ENCODE data around the gene LCE7A. TPM values are rescaled to one million over a fixed set of nuclear protein-coding genes. Genes with fewer than 3 reads are reported as not detected.

Gene LCE7A
- total RNA-seq, 1 donor from 2014 or later: not detected

DNA sequence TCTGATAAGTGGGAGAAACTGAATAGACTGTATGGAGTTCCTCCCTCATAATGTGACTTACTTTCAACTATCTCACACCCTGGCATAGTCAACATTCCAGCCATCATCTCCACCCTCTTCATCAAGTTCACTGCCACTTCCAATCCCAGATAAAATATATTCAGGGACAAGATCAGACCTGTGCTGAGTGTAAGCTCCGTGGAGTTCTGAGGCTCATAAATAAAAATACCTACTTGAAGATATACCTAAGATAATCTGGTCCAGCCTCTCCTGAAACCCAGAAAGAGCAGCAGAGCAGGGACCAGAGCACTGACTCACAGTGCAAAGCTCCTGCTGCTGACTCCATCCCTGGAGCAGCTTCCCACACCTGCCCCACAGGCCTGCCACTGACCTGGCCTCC, 1.7 kb upstream of the LCE7A start:
- no peaks in the 10 kb centered on the region for H3K36me3 Mint-ChIP-seq (ENCODE audit: low read depth)
- no peak overlapping the region for H3K27ac Mint-ChIP-seq (ENCODE audit: unreplicated experiment)
- no peak overlapping the region for H3K4me3 Mint-ChIP-seq (ENCODE audit: unreplicated experiment)
- peaks cover 3% of the 10 kb centered on the region for H3K27me3 Mint-ChIP-seq (ENCODE audit: low read depth)
- no peaks in the 10 kb centered on the region for H3K4me1 Mint-ChIP-seq (ENCODE audit: low read depth)
- no peak for DNase-seq (ENCODE audit: low spot score)
- TF ChIP-seq, protein P1, sequence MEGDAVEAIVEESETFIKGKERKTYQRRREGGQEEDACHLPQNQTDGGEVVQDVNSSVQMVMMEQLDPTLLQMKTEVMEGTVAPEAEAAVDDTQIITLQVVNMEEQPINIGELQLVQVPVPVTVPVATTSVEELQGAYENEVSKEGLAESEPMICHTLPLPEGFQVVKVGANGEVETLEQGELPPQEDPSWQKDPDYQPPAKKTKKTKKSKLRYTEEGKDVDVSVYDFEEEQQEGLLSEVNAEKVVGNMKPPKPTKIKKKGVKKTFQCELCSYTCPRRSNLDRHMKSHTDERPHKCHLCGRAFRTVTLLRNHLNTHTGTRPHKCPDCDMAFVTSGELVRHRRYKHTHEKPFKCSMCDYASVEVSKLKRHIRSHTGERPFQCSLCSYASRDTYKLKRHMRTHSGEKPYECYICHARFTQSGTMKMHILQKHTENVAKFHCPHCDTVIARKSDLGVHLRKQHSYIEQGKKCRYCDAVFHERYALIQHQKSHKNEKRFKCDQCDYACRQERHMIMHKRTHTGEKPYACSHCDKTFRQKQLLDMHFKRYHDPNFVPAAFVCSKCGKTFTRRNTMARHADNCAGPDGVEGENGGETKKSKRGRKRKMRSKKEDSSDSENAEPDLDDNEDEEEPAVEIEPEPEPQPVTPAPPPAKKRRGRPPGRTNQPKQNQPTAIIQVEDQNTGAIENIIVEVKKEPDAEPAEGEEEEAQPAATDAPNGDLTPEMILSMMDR (IDR thresholded peaks at IDR 0.05): no peak
- H3K9me3 Mint-ChIP-seq (ENCODE audit: low read depth): no peaks in the 10 kb centered on the region

- Mint-ChIP-seq H3K9me3 (ENCODE audit: low read depth) (no peaks in the 10 kb centered on the region), H3K27me3 (ENCODE audit: low read depth) (peaks cover 3% of the 10 kb centered on the region), H3K4me3 (ENCODE audit: unreplicated experiment) (no peak overlapping the region), H3K27ac (ENCODE audit: unreplicated experiment) (no peak overlapping the region), H3K36me3 (ENCODE audit: low read depth) (no peaks in the 10 kb centered on the region), H3K4me1 (ENCODE audit: low read depth) (no peaks in the 10 kb centered on the region)
- TF ChIP-seq, protein P1 (IDR thresholded peaks at IDR 0.05): no peak
- DNase-seq (ENCODE audit: low spot score): no peak
Measured at GRCh38 chr1:152860129-152860528, 333 bp downstream of the LCE7A start.

GRCh38 chr1:152861374-152861773, 1.6 kb downstream of the LCE7A start:
- no peak overlapping the region for H3K4me3 Mint-ChIP-seq (ENCODE audit: unreplicated experiment)
- no peaks in the 10 kb centered on the region for H3K9me3 Mint-ChIP-seq (ENCODE audit: low read depth)
- no peak for DNase-seq (ENCODE audit: low spot score)
- TF ChIP-seq, protein P1 (IDR thresholded peaks at IDR 0.05): no peak
- no peaks in the 10 kb centered on the region for H3K36me3 Mint-ChIP-seq (ENCODE audit: low read depth)
- H3K4me1 Mint-ChIP-seq (ENCODE audit: low read depth): no peaks in the 10 kb centered on the region
- H3K27me3 Mint-ChIP-seq (ENCODE audit: low read depth): peaks cover 3% of the 10 kb centered on the region
- H3K27ac Mint-ChIP-seq (ENCODE audit: unreplicated experiment): no peak overlapping the region

- DNase-seq (ENCODE audit: low spot score): no peak
- Mint-ChIP-seq H3K27me3 (ENCODE audit: low read depth) (peaks cover 3% of the 10 kb centered on the region), H3K4me3 (ENCODE audit: unreplicated experiment) (no peak overlapping the region), H3K9me3 (ENCODE audit: low read depth) (no peaks in the 10 kb centered on the region), H3K36me3 (ENCODE audit: low read depth) (no peaks in the 10 kb centered on the region), H3K4me1 (ENCODE audit: low read depth) (no peaks in the 10 kb centered on the region), H3K27ac (ENCODE audit: unreplicated experiment) (no peak overlapping the region)
- TF ChIP-seq, protein P1 (IDR thresholded peaks at IDR 0.05): no peak
Measured at GRCh38 chr1:152864443-152864842, 4.6 kb downstream of the LCE7A start.

DNA sequence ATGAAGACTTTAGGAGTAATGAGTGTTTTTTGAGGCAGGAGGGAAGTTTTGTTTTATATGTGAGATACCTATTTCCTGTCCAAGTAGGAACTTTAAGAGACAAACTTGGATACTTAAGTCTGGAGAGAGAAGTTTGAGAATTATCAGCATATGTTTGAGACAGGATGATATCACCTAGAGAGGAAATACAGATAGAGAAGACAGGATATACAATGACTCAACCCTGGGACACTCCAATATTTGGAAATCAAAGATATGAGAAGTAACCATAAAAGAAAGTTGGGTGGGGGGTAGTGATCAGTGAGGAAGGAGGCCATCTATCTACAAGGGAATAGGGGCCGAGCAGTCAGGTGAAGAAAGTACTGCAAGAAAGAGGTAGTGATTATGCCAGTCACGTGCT, 6.5 kb downstream of the LCE7A start:
- Mint-ChIP-seq H3K9me3 (ENCODE audit: low read depth) (no peaks in the 10 kb centered on the region), H3K4me3 (ENCODE audit: unreplicated experiment) (no peak overlapping the region), H3K36me3 (ENCODE audit: low read depth) (no peaks in the 10 kb centered on the region), H3K4me1 (ENCODE audit: low read depth) (no peaks in the 10 kb centered on the region), H3K27me3 (ENCODE audit: low read depth) (peaks cover 1% of the 10 kb centered on the region), H3K27ac (ENCODE audit: unreplicated experiment) (no peak overlapping the region)
- TF ChIP-seq, protein P1 (IDR thresholded peaks at IDR 0.05): no peak
- no peak for DNase-seq (ENCODE audit: low spot score)
